DND-41 (cell line): ENCODE data around the gene LZTFL1.
"Not testable (repeated sequence)": the region's sequence is repeated elsewhere in the genome, so short reads cannot be mapped to it uniquely, and the experiment has no call there.

ENCODE experiments used
- ATAC-seq: fragments of 200-7000 bp; cut with Tn5 transposase; 3 replicates; pipeline ENCODE4 v1.9.1; 2021; ENCODE audit warnings: low read depth; ENCODE audit not compliant: insufficient read depth
- DNase-seq: peaks from one replicate; pipeline ENCODE4 v3.0.0-alpha.2; 2020
- H2AFZ ChIP-seq: 2 replicates; pipeline ENCODE4 v1.6.0; 2012; ENCODE audit warnings: low read depth, low read length
- H3K27ac ChIP-seq: 2 replicates; pipeline ENCODE4 v1.5.1; 2012; ENCODE audit warnings: low read length, inconsistent platforms
- H3K27me3 ChIP-seq: fragments of 200-600 bp; sonication (generic); 2 replicates; pipeline ENCODE4 v1.6.0; 2012; ENCODE audit warnings: low read length, mild to moderate bottlenecking, inconsistent platforms; ENCODE audit not compliant: insufficient read depth, poor library complexity
- H3K36me3 ChIP-seq: 2 replicates; pipeline ENCODE4 v1.5.1; 2012; ENCODE audit warnings: low read length, inconsistent platforms; ENCODE audit not compliant: insufficient read depth
- H3K4me1 ChIP-seq: 2 replicates; pipeline ENCODE4 v1.5.1; 2012; ENCODE audit warnings: mild to moderate bottlenecking, low read length; ENCODE audit not compliant: insufficient read depth
- H3K4me2 ChIP-seq: 2 replicates; pipeline ENCODE4 v1.6.0; 2012; ENCODE audit warnings: mild to moderate bottlenecking, moderate library complexity, low read length, inconsistent platforms; ENCODE audit not compliant: insufficient read depth
- H3K4me3 ChIP-seq, 2 experiments: fragments of 200-600 bp in 1 of 2; shearing (Covaris generic) in 1 of 2; 2 replicates each; pipeline ENCODE4 v1.5.1; 2012 to 2016; ENCODE audit warnings: inconsistent platforms in 2 of 2, low read length in 2 of 2, mild to moderate bottlenecking in 2 of 2, low read depth in 1 of 2, moderate library complexity in 1 of 2
- H3K79me2 ChIP-seq: 2 replicates; pipeline ENCODE4 v1.6.0; 2012; ENCODE audit warnings: low read length, inconsistent platforms; ENCODE audit not compliant: insufficient read depth
- H3K9ac ChIP-seq: 2 replicates; pipeline ENCODE4 v1.6.0; 2012; ENCODE audit warnings: low read depth, mild to moderate bottlenecking, inconsistent platforms, low read length, moderate library complexity
- H3K9me3 ChIP-seq: 2 replicates; pipeline ENCODE4 v1.5.1; 2012; ENCODE audit warnings: low read length, moderate library complexity, mild to moderate bottlenecking, inconsistent platforms; ENCODE audit not compliant: insufficient read depth, severe bottlenecking
- H4K20me1 ChIP-seq: 2 replicates; pipeline ENCODE4 v1.6.0; 2012; ENCODE audit warnings: low read length; ENCODE audit not compliant: insufficient read depth
- EZH2 ChIP-seq: IDR thresholded peaks from 3 replicates; pipeline ENCODE4 v1.6.1; 2012; ENCODE audit warnings: borderline replicate concordance, low read depth, mild to moderate bottlenecking, moderate library complexity, low read length, inconsistent platforms; ENCODE audit not compliant: severe bottlenecking
- TF ChIP-seq, protein P1 (sequence below): IDR thresholded peaks from 2 replicates; pipeline ENCODE4 v1.5.1; 2012; ENCODE audit warnings: borderline replicate concordance, low read length, moderate library complexity, mild to moderate bottlenecking; ENCODE audit not compliant: poor library complexity, severe bottlenecking; ENCODE audit errors: extremely low read depth

Gene LZTFL1

DNA sequence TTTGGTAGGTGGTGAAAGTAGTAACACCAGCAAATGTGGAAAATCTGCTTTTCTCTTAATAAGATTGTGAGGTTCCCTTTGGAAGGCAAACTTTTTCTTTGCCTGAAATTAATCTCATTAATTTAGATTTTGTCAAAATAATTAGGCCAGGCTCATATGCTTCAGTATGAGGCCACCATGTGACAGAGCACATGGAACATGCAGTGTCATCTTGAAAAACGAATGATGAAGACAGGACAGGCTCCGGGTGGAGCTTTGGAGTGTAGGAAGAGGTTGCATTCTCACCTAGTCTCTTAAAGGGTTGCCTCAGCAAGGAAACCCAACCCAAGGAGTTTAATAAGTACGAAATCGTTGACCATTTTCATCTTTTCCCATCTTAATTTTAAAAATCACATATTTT is 18.6 kb upstream of the LZTFL1 start:
- no peak overlapping the region for H3K9ac ChIP-seq
- no peak overlapping the region for H3K4me3 ChIP-seq
- H4K20me1 ChIP-seq, result peaks cover 43% of the 10 kb centered on the region; the same call in 1 of the 2 replicates
- no peak for DNase-seq
- TF ChIP-seq EZH2, result no peak
- TF ChIP-seq, protein P1, sequence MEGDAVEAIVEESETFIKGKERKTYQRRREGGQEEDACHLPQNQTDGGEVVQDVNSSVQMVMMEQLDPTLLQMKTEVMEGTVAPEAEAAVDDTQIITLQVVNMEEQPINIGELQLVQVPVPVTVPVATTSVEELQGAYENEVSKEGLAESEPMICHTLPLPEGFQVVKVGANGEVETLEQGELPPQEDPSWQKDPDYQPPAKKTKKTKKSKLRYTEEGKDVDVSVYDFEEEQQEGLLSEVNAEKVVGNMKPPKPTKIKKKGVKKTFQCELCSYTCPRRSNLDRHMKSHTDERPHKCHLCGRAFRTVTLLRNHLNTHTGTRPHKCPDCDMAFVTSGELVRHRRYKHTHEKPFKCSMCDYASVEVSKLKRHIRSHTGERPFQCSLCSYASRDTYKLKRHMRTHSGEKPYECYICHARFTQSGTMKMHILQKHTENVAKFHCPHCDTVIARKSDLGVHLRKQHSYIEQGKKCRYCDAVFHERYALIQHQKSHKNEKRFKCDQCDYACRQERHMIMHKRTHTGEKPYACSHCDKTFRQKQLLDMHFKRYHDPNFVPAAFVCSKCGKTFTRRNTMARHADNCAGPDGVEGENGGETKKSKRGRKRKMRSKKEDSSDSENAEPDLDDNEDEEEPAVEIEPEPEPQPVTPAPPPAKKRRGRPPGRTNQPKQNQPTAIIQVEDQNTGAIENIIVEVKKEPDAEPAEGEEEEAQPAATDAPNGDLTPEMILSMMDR, result no peak
- no peak overlapping the region for H2AFZ ChIP-seq
- H3K9me3 ChIP-seq, result peaks cover 3% of the 10 kb centered on the region
- H3K4me1 ChIP-seq, result peaks cover 81% of the 10 kb centered on the region
- no peak for ATAC-seq
- peaks cover 68% of the 10 kb centered on the region for H3K36me3 ChIP-seq
- peak overlapping the region; percentile 99 for H3K27ac ChIP-seq
- H3K79me2 ChIP-seq, result peaks cover 100% of the 10 kb centered on the region
- no peak overlapping the region for H3K4me2 ChIP-seq
- no peaks in the 10 kb centered on the region for H3K27me3 ChIP-seq

DNA sequence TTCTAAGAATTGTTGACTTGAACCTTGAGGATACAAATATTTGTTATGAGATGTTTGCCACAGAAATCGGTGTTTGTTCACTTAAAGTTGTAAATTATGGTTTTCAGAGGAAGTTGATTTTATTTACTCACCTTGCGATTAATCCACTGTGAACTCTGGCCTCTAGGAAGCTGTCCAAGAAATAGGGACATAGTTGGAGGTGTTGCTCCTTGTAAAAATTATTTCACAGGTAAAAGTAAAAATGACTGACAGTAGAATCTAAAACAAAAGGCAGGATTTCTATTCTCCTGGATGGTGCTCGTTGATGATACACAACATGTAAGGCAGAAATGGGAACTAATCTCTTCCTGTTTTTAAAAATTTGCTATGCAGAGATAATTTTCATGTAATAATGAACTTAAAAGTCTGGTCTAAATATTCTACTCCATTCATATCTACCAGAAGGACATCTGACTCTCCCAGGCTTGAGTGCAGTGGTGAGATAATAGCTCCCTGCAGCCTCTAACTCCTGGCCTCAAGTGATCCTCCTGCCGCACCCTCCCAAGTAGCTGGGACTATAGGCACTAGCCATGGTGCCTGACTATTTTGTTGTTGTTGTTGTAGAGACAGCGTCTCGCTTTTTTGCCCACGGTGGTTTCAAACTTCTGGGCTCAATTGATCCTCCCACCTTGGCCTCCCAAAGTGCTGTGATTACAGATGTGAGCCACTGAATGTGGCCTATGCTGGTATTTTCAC is 17.1 kb upstream of the LZTFL1 start:
- Histone ChIP-seq H4K20me1 (peaks cover 49% of the 10 kb centered on the region; the same call in 1 of the 2 replicates), H3K9me3 (peaks cover 3% of the 10 kb centered on the region), H3K27me3 (no peaks in the 10 kb centered on the region), H3K36me3 (peaks cover 81% of the 10 kb centered on the region), H3K4me2 (no peak overlapping the region), H3K4me1 (peaks cover 78% of the 10 kb centered on the region), H3K27ac (peak overlapping the region; percentile 40), H3K4me3 (no peak overlapping the region), H3K79me2 (peaks cover 100% of the 10 kb centered on the region), H3K9ac (no peak overlapping the region), H2AFZ (no peak overlapping the region)
- no peak for TF ChIP-seq EZH2
- TF ChIP-seq, protein P1, result no peak
- ATAC-seq, result no peak
- DNase-seq, result no peak

DNA sequence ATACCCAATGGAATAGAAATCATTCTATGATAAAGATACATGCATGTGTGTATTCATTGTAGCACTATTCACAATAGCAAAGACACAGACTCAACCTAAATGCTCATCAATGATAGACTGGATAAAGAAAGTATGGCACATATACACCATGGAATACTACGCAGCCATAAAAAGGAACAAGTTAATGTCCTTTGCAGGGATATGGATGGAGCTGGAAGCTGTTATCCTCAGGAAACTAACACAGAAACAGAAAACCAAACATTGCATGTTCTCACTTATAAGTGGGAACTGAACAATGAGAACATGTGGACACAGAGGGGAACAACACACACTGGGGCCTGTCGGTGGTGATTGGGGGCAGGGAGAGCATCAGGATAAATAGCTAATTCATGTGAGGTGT is 15.1 kb upstream of the LZTFL1 start:
- Histone ChIP-seq H3K4me1 (peaks cover 62% of the 10 kb centered on the region), H3K36me3 (peaks cover 81% of the 10 kb centered on the region), H3K79me2 (peaks cover 100% of the 10 kb centered on the region), H3K27ac (peak overlapping the region; percentile 48), H4K20me1 (peaks cover 43% of the 10 kb centered on the region)
- peak; percentile 20; the same call in 1 of the 3 replicates for ATAC-seq
- H3K4me3 ChIP-seq, H2AFZ ChIP-seq, DNase-seq, H3K4me2 ChIP-seq, H3K9me3 ChIP-seq, H3K27me3 ChIP-seq, H3K9ac ChIP-seq: not testable (repeated sequence)

DNA sequence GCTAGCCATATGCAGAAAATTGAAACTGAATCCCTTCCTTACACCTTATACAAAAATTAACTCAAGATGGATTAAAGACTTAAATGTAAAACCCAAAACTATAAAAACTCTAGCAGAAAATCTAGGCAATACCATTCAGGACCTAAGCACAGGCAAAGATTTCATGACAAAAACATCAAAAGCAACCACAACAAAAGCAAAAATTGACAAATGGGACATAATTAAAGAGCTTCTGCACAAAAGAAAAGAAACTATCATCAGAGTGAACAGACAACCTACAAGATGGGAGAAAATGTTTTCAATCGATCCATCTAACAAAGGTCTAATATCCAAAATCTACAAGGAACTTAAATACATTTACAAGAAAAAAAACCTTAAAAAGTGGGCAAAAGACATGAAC is 14.4 kb upstream of the LZTFL1 start:
- H3K4me2 ChIP-seq, H3K27me3 ChIP-seq, H2AFZ ChIP-seq, H3K9ac ChIP-seq, H3K4me3 ChIP-seq, H3K9me3 ChIP-seq, DNase-seq: not testable (repeated sequence)
- Histone ChIP-seq H3K27ac (0 out of 2 replicates have a peak overlapping the region, but pooled peaks have one; percentile 4), H3K36me3 (peaks cover 81% of the 10 kb centered on the region), H3K4me1 (peaks cover 55% of the 10 kb centered on the region), H4K20me1 (peaks cover 36% of the 10 kb centered on the region), H3K79me2 (peaks cover 100% of the 10 kb centered on the region)
- ATAC-seq, result peak; percentile 61
